B cell (primary cell): ENCODE measurements around the gene ACADS. TPM values are rescaled to one million over a fixed set of nuclear protein-coding genes. Genes with fewer than 3 reads are reported as not detected.

Source experiments
- ATAC-seq: fragments of 200-7000 bp; cut with Tn5 transposase; one replicate; pipeline ENCODE4 v1.10.0; 2021; ENCODE audit warnings: low read depth, mild to moderate bottlenecking, moderate number of reproducible peaks, moderate library complexity
- CTCF ChIA-PET: fragments of 350-600 bp; sonication (Branson Sonifier 250); formaldehyde crosslinking; loops from one replicate; lab custom pipeline; 2021; ENCODE audit warnings: antibody characterized with exemption, inconsistent platforms; lab: Charles Lee
- POLR2A ChIA-PET: fragments of 350-600 bp; sonication (Branson Sonifier 250); formaldehyde crosslinking; loops from one replicate; lab custom pipeline; 2021; ENCODE audit warnings: antibody characterized with exemption; lab: Charles Lee
- DNase-seq: peaks from one replicate; pipeline ENCODE4 v3.0.0; 2013
- H2AFZ ChIP-seq: 2 replicates; pipeline ENCODE4 v1.6.1; 2012; ENCODE audit warnings: mild to moderate bottlenecking, low read depth, low read length; ENCODE audit not compliant: insufficient read depth, poor library complexity, severe bottlenecking
- H3K27ac ChIP-seq, 2 donors: 1 replicate in 1 of 2; 2 replicates in 1 of 2; pipeline ENCODE4 v1.5.1; 2012 to 2013; ENCODE audit warnings: low read length in 2 of 2, mild to moderate bottlenecking in 2 of 2, moderate library complexity in 1 of 2
- H3K27me3 ChIP-seq, 4 experiments: fragments of 200-600 bp in 1 of 4; sonication (generic) in 1 of 4; replicated peaks in 1 of 4; 1 replicate in 2 of 4; 2 replicates in 2 of 4; pipeline versions ENCODE4 v1.6.1 to v1.7.0; 2013 to 2016; ENCODE audit warnings: low read length in 3 of 4, mild to moderate bottlenecking in 2 of 4, mixed read lengths in 1 of 4, moderate library complexity in 1 of 4; ENCODE audit not compliant: insufficient read depth in 4 of 4, control insufficient read depth in 3 of 4; ENCODE audit errors: control extremely low read depth in 1 of 4
- H3K36me3 ChIP-seq, 2 experiments: replicated peaks in 1 of 2; 1 replicate in 1 of 2; 2 replicates in 1 of 2; pipeline versions ENCODE4 v1.6.1 to v1.7.1; 2013; ENCODE audit warnings: low read length in 1 of 2; ENCODE audit not compliant: insufficient read depth in 2 of 2, control insufficient read depth in 1 of 2; ENCODE audit errors: control extremely low read depth in 1 of 2, extremely low read depth in 1 of 2
- H3K4me1 ChIP-seq, 2 donors: fragments of 200-600 bp in 1 of 2; sonication (generic) in 1 of 2; 1 replicate in 1 of 2; 2 replicates in 1 of 2; pipeline versions ENCODE4 v1.5.1 to v1.6.1; 2013 to 2017; ENCODE audit warnings: low read length in 2 of 2; ENCODE audit not compliant: control insufficient read depth in 2 of 2, insufficient read depth in 2 of 2
- H3K4me2 ChIP-seq: replicated peaks from 2 replicates; pipeline ENCODE3; 2012; ENCODE audit warnings: mild to moderate bottlenecking, low read depth, low read length; ENCODE audit not compliant: poor library complexity, severe bottlenecking
- H3K4me3 ChIP-seq, 5 experiments: fragments of 200-600 bp in 1 of 5; sonication (generic) in 1 of 5; 1 replicate in 3 of 5; 2 replicates in 2 of 5; pipeline versions ENCODE4 v1.5.1 to v1.7.0; 2011 to 2016; ENCODE audit warnings: low read length in 4 of 5, mild to moderate bottlenecking in 4 of 5, low read depth in 2 of 5, control low read depth in 1 of 5, moderate library complexity in 1 of 5; ENCODE audit not compliant: insufficient read depth in 1 of 5; ENCODE audit errors: control extremely low read depth in 1 of 5, extremely low read depth in 1 of 5
- H3K79me2 ChIP-seq: fragments of 200-600 bp; sonication (generic); one replicate; pipeline ENCODE4 v1.6.0; 2016; ENCODE audit warnings: low read length; ENCODE audit not compliant: control insufficient read depth, insufficient read depth
- H3K9ac ChIP-seq: fragments of 200-600 bp; sonication (generic); 2 replicates; pipeline ENCODE4 v1.6.1; 2017; ENCODE audit warnings: mild to moderate bottlenecking, low read length, moderate library complexity
- H3K9me3 ChIP-seq, 3 donors: one replicate each; pipeline versions ENCODE4 v1.6.1 to v1.7.1; 2013; ENCODE audit warnings: low read length in 2 of 3; ENCODE audit not compliant: control insufficient read depth in 2 of 3, insufficient read depth in 1 of 3; ENCODE audit errors: control extremely low read depth in 1 of 3
- H4K20me1 ChIP-seq: 2 replicates; pipeline ENCODE4 v1.6.0; 2012; ENCODE audit warnings: mild to moderate bottlenecking, low read length; ENCODE audit not compliant: insufficient read depth, control insufficient read depth, poor library complexity, severe bottlenecking
- H3K27ac Mint-ChIP-seq: one replicate; pipeline ENCODE4 v1.8.0; 2021; ENCODE audit warnings: mixed read lengths
- H3K27me3 Mint-ChIP-seq: one replicate; pipeline ENCODE4 v1.8.0; 2021; ENCODE audit warnings: mixed read lengths
- H3K4me1 Mint-ChIP-seq: one replicate; pipeline ENCODE4 v1.8.0; 2021; ENCODE audit warnings: mixed read lengths
- H3K4me3 Mint-ChIP-seq: one replicate; pipeline ENCODE4 v1.8.0; 2021; ENCODE audit warnings: mixed read lengths
- H3K9me3 Mint-ChIP-seq: one replicate; pipeline ENCODE4 v1.8.0; 2022; ENCODE audit warnings: mixed read lengths; ENCODE audit not compliant: insufficient read depth
- CTCF ChIP-seq: fragments of 200-600 bp; IDR thresholded peaks from one replicate; pipeline ENCODE4 v1.8.0; 2022; ENCODE audit warnings: antibody characterized with exemption, mild to moderate bottlenecking
- EZH2 ChIP-seq: IDR thresholded peaks from 2 replicates; pipeline ENCODE4 v1.6.1; 2012; ENCODE audit warnings: borderline replicate concordance, low read depth, mild to moderate bottlenecking, moderate library complexity, low read length; ENCODE audit not compliant: insufficient read depth, poor library complexity, severe bottlenecking
- WGBS: methylation state at CpG from one replicate; pipeline ENCODE4 v1.1.5; 2013; ENCODE audit warnings: missing lambda C conversion rate; ENCODE audit not compliant: insufficient coverage; 5-methylcytosine and 5-hydroxymethylcytosine counted together
- intact Hi-C: fragments of 100-400 bp; cut with micrococcal nuclease; formaldehyde crosslinking; loops from one replicate; pipeline ENCODE4 v1.10.0; 2022
- polyA plus RNA-seq: library from polyadenylated mRNA; depleted of rRNA; stranded (reverse); fragments of >200 nt; gene quantifications from 2 replicates; pipeline ENCODE4 v1.2.3, GENCODE V29; 2012
- total RNA-seq, 2 donors: library from RNA; stranded (reverse); fragments of 120-200 nt in 1 of 2; gene quantifications; 1 replicate in 1 of 2; 2 replicates in 1 of 2; pipeline versions ENCODE4 v1.2.3 to v1.2.4, GENCODE V29; 2013 to 2022

The ACADS gene
- total and polyA plus RNA-seq, 2 donors (not counting 1 experiment from before 2014, with no cell fraction given), result 6.8 to 10.0 TPM

DNA sequence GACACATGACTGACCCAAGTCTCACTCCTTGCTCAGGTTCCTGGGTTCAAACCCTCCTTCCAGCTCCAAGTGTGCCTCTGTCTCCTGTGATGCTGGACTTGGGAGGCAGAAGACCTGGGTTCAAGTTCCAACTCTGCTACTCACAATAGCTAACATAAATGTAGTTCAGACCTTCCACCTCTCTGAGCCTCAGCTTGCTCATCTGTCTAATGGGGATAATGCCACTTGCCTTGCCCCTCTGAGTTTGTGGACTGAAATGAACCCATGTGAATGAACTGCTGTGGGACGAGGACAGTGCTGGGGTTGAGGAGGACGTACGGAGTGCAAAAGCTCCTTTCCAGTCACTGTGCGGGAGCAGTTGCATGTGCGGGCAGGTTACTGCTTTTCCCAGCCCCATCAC lies 40.9 kb downstream of the ACADS start:
- H3K4me2 ChIP-seq, result no peak overlapping the region
- intact Hi-C loops, result no loop called here
- no peak for ATAC-seq
- ChIA-PET CTCF (interaction anchor here (0.6 to 1.4 kb wide), 3 partner anchors 118 to 206 kb away, joined by 3 to 5 read pairs (median 4); no protein-coding TSS in a partner anchor), POLR2A (interaction anchor here (0.5 kb wide), 1 partner anchor 45 kb away, joined by 5 read pairs; no protein-coding TSS in a partner anchor)
- DNase-seq, result no peak
- peaks cover 0 to 6% of the 10 kb centered on the region in 2 donors for H3K4me1 ChIP-seq
- H3K27ac ChIP-seq, result no peak overlapping the region
- no peaks in the 10 kb centered on the region for H3K27me3 ChIP-seq
- H3K4me3 ChIP-seq, result no peak overlapping the region
- H3K36me3 ChIP-seq, result peaks cover 10 to 70% of the 10 kb centered on the region in 2 experiments
- TF ChIP-seq CTCF (no peak), EZH2 (no peak)
- Mint-ChIP-seq H3K27ac (no peak overlapping the region), H3K27me3 (no peaks in the 10 kb centered on the region), H3K9me3 (no peaks in the 10 kb centered on the region), H3K4me1 (peaks cover 12% of the 10 kb centered on the region), H3K4me3 (no peak overlapping the region)
- H3K9me3 ChIP-seq, result no peaks in the 10 kb centered on the region
- no peaks in the 10 kb centered on the region for H3K79me2 ChIP-seq
- H3K9ac ChIP-seq, result no peak overlapping the region
- 100% methylated on average over 3 of the region's 5 CpGs for WGBS
- H4K20me1 ChIP-seq, result peaks cover 4% of the 10 kb centered on the region
- H2AFZ ChIP-seq, result no peak overlapping the region

DNA sequence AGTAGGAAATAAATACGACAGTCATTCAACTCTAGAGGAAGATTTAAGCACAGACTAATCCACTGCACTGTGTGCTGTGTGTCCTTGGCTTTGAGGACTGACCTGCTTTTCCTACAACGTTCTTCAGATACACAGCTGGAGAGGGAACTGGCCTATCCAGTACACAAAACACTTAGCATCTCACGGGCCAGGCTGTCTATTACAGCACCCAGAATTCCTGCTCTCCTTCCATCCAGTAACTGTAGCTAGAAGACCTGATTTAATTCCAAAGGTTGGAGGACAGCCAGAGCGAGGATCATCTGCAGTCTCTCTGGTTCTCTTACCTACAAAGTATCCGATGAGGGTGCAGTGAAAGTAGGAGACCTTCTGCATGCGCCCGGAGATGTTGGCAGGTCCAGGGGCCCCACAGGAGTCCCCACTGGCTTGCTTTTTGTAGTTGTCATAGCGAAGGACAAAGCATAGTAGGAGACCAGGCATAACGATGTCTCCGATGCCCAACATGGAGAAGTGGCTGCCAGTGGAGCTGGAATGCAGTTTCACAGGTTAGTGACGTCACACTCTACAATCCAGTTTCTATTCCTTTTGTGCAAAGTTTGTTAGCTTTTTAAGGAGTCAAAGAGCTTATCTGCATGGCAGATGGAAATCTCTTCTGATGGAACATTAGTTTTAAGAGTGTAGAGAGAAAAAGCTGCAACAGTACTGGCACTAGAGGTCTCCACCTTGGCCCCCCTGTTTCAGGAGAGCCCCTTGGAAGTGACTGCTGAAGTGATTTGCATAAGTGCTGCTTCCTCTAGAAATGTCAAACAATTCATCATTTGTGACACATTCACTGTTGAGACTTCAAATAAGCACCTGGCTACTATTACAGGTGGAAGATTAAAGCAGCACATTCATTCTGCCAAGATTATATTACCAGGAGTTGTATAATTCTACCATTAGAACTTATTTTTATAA lies 41.7 kb downstream of the ACADS start:
- ATAC-seq, result no peak
- Mint-ChIP-seq H3K4me3 (no peak overlapping the region), H3K27me3 (no peaks in the 10 kb centered on the region), H3K4me1 (peaks cover 12% of the 10 kb centered on the region), H3K27ac (no peak overlapping the region), H3K9me3 (no peaks in the 10 kb centered on the region)
- no peak overlapping the region for H3K4me2 ChIP-seq
- peaks cover 0 to 6% of the 10 kb centered on the region in 2 donors for H3K4me1 ChIP-seq
- TF ChIP-seq EZH2 (no peak), CTCF (no peak)
- POLR2A ChIA-PET, result no interaction called here
- WGBS, result 99% methylated on average over 8 of the region's 11 CpGs
- H2AFZ ChIP-seq, result no peak overlapping the region
- H3K36me3 ChIP-seq, result peaks cover 10 to 70% of the 10 kb centered on the region in 2 experiments
- H3K9ac ChIP-seq, result no peak overlapping the region
- CTCF ChIA-PET, result interaction anchor here (1.1 to 1.4 kb wide), 2 partner anchors 119 to 205 kb away, joined by 3 to 5 read pairs; no protein-coding TSS in a partner anchor
- H3K79me2 ChIP-seq, result no peaks in the 10 kb centered on the region
- no peak overlapping the region for H3K4me3 ChIP-seq
- H3K9me3 ChIP-seq, result no peaks in the 10 kb centered on the region
- H3K27me3 ChIP-seq, result no peaks in the 10 kb centered on the region
- DNase-seq, result no peak
- H3K27ac ChIP-seq, result no peak overlapping the region
- intact Hi-C loops, result no loop called here
- peaks cover 4% of the 10 kb centered on the region for H4K20me1 ChIP-seq
